ENCODE results near the gene LACRT. TPM values are rescaled to one million over a fixed set of nuclear protein-coding genes. Genes with fewer than 3 reads are reported as not detected.

LACRT gene
- total RNA-seq, 1 donor from 2014 or later: not detected

DNA sequence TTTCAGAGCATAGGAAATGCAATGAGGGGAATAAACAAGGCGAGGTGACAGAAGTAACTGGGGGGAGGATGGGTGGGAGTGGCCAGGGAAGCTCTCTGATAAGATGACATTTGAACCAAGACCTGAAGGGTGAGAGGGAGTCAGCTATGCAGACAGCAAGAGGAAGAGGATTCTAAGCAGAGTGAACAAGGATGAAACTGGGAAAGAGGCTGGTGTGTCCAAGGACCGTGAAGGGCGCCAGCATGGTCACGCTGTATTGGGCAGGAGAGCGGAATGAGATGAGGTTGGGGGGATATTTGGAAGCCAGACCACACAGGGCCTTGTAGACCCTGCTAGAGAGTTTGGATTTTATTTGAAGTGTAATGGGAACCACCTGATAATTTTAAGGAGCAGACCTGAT, 35.7 kb downstream of the LACRT start:
- H3K27me3 Mint-ChIP-seq (ENCODE audit: low read depth): peaks cover 31% of the 10 kb centered on the region
- TF ChIP-seq, protein P1, sequence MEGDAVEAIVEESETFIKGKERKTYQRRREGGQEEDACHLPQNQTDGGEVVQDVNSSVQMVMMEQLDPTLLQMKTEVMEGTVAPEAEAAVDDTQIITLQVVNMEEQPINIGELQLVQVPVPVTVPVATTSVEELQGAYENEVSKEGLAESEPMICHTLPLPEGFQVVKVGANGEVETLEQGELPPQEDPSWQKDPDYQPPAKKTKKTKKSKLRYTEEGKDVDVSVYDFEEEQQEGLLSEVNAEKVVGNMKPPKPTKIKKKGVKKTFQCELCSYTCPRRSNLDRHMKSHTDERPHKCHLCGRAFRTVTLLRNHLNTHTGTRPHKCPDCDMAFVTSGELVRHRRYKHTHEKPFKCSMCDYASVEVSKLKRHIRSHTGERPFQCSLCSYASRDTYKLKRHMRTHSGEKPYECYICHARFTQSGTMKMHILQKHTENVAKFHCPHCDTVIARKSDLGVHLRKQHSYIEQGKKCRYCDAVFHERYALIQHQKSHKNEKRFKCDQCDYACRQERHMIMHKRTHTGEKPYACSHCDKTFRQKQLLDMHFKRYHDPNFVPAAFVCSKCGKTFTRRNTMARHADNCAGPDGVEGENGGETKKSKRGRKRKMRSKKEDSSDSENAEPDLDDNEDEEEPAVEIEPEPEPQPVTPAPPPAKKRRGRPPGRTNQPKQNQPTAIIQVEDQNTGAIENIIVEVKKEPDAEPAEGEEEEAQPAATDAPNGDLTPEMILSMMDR (IDR thresholded peaks at IDR 0.05; ENCODE audit: unreplicated experiment): no peak
- H3K9me3 Mint-ChIP-seq: peaks cover 5% of the 10 kb centered on the region
- H3K36me3 Mint-ChIP-seq: no peaks in the 10 kb centered on the region
- H3K27ac Mint-ChIP-seq: no peak overlapping the region
- no peak overlapping the region for H3K4me3 Mint-ChIP-seq
- peaks cover 2% of the 10 kb centered on the region for H3K4me1 Mint-ChIP-seq
- DNase-seq (ENCODE audit: low spot score in 2 of 2, unreplicated experiment in 2 of 2): no peak

DNA sequence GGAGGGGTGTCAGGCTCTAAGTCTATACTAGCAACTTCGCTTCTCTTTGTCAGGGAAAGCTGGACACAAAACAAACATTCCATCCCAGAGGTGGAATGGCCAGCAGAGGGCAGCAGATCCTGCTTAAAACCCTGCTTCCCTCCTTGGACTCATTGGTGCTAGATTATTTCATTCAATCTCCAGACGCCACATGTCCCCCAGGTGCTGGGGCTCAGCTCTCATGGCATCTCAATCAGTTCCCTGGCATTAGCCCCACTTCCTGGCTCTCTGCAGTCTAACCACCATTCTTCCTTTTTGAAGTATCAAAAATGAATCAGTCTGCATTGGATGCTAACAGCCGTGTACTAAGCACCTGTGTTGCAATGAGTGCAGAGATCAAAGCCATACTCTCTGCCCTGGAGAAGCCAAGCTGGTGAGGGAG, 38.2 kb downstream of the LACRT start:
- H3K36me3 Mint-ChIP-seq: no peaks in the 10 kb centered on the region
- no peaks in the 10 kb centered on the region for H3K9me3 Mint-ChIP-seq
- peaks cover 41% of the 10 kb centered on the region for H3K27me3 Mint-ChIP-seq (ENCODE audit: low read depth)
- TF ChIP-seq, protein P1 (IDR thresholded peaks at IDR 0.05; ENCODE audit: unreplicated experiment): peak; percentile 75
- no peak overlapping the region for H3K27ac Mint-ChIP-seq
- H3K4me3 Mint-ChIP-seq: no peak overlapping the region
- DNase-seq (ENCODE audit: low spot score in 2 of 2, unreplicated experiment in 2 of 2): peak in 1 of 2 experiments; percentile 77
- peaks cover 2% of the 10 kb centered on the region for H3K4me1 Mint-ChIP-seq

- Mint-ChIP-seq H3K36me3 (no peaks in the 10 kb centered on the region), H3K27ac (no peak overlapping the region)
Observed at GRCh38 chr12:54595471-54595870, 39.2 kb downstream of the LACRT start.

GRCh38 chr12:54593725-54594124, 41.0 kb downstream of the LACRT start:
- Mint-ChIP-seq H3K4me3 (no peak overlapping the region), H3K27me3 (ENCODE audit: low read depth) (peaks cover 50% of the 10 kb centered on the region), H3K9me3 (no peaks in the 10 kb centered on the region), H3K36me3 (no peaks in the 10 kb centered on the region), H3K27ac (no peak overlapping the region), H3K4me1 (peaks cover 4% of the 10 kb centered on the region)
- DNase-seq (ENCODE audit: low spot score in 2 of 2, unreplicated experiment in 2 of 2): no peak
- TF ChIP-seq, protein P1 (IDR thresholded peaks at IDR 0.05; ENCODE audit: unreplicated experiment): no peak

More at GRCh38 chr12:54595471-54595870, 39.2 kb downstream of the LACRT start:
- H3K9me3 Mint-ChIP-seq: no peaks in the 10 kb centered on the region
- H3K4me1 Mint-ChIP-seq: peaks cover 2% of the 10 kb centered on the region
- no peak overlapping the region for H3K4me3 Mint-ChIP-seq
- peaks cover 46% of the 10 kb centered on the region for H3K27me3 Mint-ChIP-seq (ENCODE audit: low read depth)
- no peak for DNase-seq (ENCODE audit: low spot score in 2 of 2, unreplicated experiment in 2 of 2)
- TF ChIP-seq, protein P1 (IDR thresholded peaks at IDR 0.05; ENCODE audit: unreplicated experiment): no peak

DNA sequence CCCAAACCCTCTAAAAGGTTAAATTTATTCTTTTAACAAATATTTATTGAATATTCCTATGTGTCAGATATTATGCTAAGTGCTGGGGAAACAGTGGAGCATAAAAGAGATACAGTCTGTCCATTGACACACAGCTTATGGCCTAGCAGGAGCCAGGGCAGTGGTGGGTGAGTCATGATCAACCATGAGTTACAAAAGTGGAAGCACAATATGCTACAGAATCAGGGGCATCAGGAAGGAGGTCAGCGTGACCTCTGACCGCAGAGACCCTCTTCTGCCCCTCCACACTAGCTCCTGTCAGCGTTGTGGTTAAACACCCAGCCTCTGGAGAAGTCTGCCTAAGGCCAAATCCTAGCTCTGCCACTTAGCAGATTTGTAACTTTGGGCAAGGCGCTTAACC, 41.6 kb downstream of the LACRT start:
- Mint-ChIP-seq H3K9me3 (no peaks in the 10 kb centered on the region), H3K4me1 (peaks cover 5% of the 10 kb centered on the region), H3K27ac (no peak overlapping the region), H3K36me3 (no peaks in the 10 kb centered on the region), H3K4me3 (no peak overlapping the region), H3K27me3 (ENCODE audit: low read depth) (peaks cover 51% of the 10 kb centered on the region)
- DNase-seq (ENCODE audit: low spot score in 2 of 2, unreplicated experiment in 2 of 2): no peak
- TF ChIP-seq, protein P1 (IDR thresholded peaks at IDR 0.05; ENCODE audit: unreplicated experiment): no peak

DNA sequence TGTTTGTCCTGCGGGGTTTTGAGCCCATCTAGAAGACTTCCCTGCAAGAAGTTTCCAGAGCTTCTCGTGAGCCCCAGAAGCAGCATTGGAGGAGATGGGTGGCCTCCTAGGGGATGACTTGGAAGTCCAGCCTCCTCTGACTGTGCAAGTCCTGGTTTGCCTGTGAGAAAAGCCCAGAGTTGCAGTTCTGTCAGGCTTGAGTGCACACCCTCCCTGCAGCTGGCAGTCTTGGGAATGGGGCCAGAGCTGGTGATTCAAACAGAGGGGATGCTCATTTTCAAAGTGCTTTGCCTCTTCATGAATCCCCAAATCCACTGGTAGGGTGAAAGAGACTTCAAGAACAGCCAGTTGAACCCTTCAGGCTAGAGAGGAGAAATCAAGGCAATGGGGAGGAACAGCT, 42.4 kb downstream of the LACRT start:
- H3K4me1 Mint-ChIP-seq: peaks cover 5% of the 10 kb centered on the region
- H3K36me3 Mint-ChIP-seq: no peaks in the 10 kb centered on the region
- H3K4me3 Mint-ChIP-seq: no peak overlapping the region
- no peak for DNase-seq (ENCODE audit: low spot score in 2 of 2, unreplicated experiment in 2 of 2)
- H3K27me3 Mint-ChIP-seq (ENCODE audit: low read depth): peaks cover 58% of the 10 kb centered on the region
- no peaks in the 10 kb centered on the region for H3K9me3 Mint-ChIP-seq
- no peak overlapping the region for H3K27ac Mint-ChIP-seq
- TF ChIP-seq, protein P1 (IDR thresholded peaks at IDR 0.05; ENCODE audit: unreplicated experiment): no peak
